Measurements from ENCODE around the gene PPP1R7. TPM values are rescaled to one million over a fixed set of nuclear protein-coding genes. Genes with fewer than 3 reads are reported as not detected.

Gene PPP1R7
- total and polyA plus RNA-seq, 2 of the 4 experiments (the other 2 are of a cell fraction), result 60.8 to 70.0 TPM

DNA sequence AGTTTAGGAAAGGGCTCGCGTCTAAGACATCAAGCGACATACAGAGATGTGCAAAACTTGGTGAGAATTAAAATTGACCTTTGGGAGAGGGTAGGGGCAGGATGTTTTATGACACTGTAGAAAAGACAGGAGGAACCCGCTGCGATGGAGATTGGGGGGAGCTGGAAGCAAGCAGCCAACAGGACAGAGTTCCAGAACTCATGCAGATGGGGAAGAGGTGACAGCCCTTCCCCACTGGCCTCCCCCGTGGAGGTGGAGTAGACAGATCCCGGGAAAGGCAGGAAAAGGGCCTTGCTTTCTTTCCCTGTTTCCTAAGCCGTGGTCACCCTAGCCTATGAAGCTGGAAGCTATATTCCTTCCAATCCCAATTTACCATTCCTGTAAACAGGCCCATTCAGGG lies 77.3 kb downstream of the PPP1R7 start:
- no TSS peak for BruUV-seq (replicated peaks)
- Histone ChIP-seq H3K9me3 (ENCODE audit: control insufficient read depth, insufficient read depth, low read length) (no peaks in the 10 kb centered on the region), H3K4ac (ENCODE audit: low read depth, low read length) (no peak overlapping the region), H3K4me3 (ENCODE audit: insufficient read depth, low read depth, low read length) (no peak overlapping the region), H4K8ac (ENCODE audit: low read depth in 2 of 2, low read length in 2 of 2) (no peak overlapping the region), H2AK5ac (ENCODE audit: low read depth, low read length) (no peak overlapping the region), H3K9me1 (ENCODE audit: insufficient read depth, low read length) (peaks cover 3% of the 10 kb centered on the region; the same call in 1 of the 2 replicates), H2BK120ac (ENCODE audit: low read depth, low read length) (no peak overlapping the region), H3K79me1 (ENCODE audit: low read depth in 1 of 2, low read length in 2 of 2) (peaks cover 21 to 63% of the 10 kb centered on the region in 2 experiments), H2BK5ac (ENCODE audit: low read depth, low read length, poor library complexity, severe bottlenecking) (no peak overlapping the region), H2BK20ac (ENCODE audit: low read depth, low read length) (no peak overlapping the region), H3K23ac (ENCODE audit: low read depth, low read length) (no peak overlapping the region; the same call in 1 of the 2 replicates), H3K9ac (ENCODE audit: low read depth, low read length) (no peak overlapping the region), H2AK9ac (replicated peaks; ENCODE audit: low read depth, low read length, poor library complexity) (no peak overlapping the region), H3K27ac (ENCODE audit: insufficient read depth, low read length) (no peak overlapping the region), H3K36me3 (ENCODE audit: control insufficient read depth, insufficient read depth, low read length) (peaks cover 64% of the 10 kb centered on the region), H4K5ac (ENCODE audit: low read depth, low read length) (no peak overlapping the region), H3K56ac (ENCODE audit: extremely low read depth, insufficient read depth, low read length) (no peak overlapping the region), H2AFZ (replicated peaks; ENCODE audit: low read length, poor library complexity) (no peak overlapping the region), H4K91ac (ENCODE audit: insufficient read depth, low read depth, low read length) (no peak overlapping the region), H3K4me2 (ENCODE audit: low read depth, low read length) (no peak overlapping the region), H3K18ac (ENCODE audit: low read depth, low read length) (no peak overlapping the region), H3K27me3 (ENCODE audit: control insufficient read depth, insufficient read depth, low read length) (no peaks in the 10 kb centered on the region), H3K14ac (replicated peaks; ENCODE audit: low read depth, low read length) (no peak overlapping the region), H3K4me1 (ENCODE audit: control insufficient read depth, insufficient read depth, low read length) (peaks cover 9% of the 10 kb centered on the region; the same call in 1 of the 2 replicates), H4K20me1 (ENCODE audit: insufficient read depth, low read length) (peaks cover 92% of the 10 kb centered on the region), H2BK15ac (ENCODE audit: low read depth, low read length) (no peak overlapping the region)
- WGBS, 2 experiments (ENCODE audit: extremely low coverage in 2 of 2, insufficient read length in 1 of 2), result no CpG with 5 or more reads among the region's 8 CpGs
- in situ Hi-C loops (cut with MboI; ENCODE audit: low sequenced_read_pairs), result no loop called here
- ChIA-PET POLR2A (ENCODE audit: unreplicated experiment) (no interaction called here), CTCF (no interaction called here)
- intact Hi-C loops (cut with micrococcal nuclease), result no loop called here
- dilution Hi-C loops (cut with HindIII; ENCODE audit: low sequenced_read_pairs, unreplicated experiment), result no loop called here
- no peak for DNase-seq
- TF ChIP-seq BHLHE40 (IDR thresholded peaks at IDR 0.05; ENCODE audit: low read depth, low read length) (no peak), CHD1 (IDR thresholded peaks at IDR 0.05; ENCODE audit: low read depth, low read length) (no peak), RCOR1 (IDR thresholded peaks at IDR 0.05; ENCODE audit: insufficient replicate concordance, low read length) (no peak), CEBPB (IDR thresholded peaks at IDR 0.05; ENCODE audit: low read depth, low read length) (no peak), SMC3 (IDR thresholded peaks at IDR 0.05; ENCODE audit: low read depth, low read length) (no peak), NFE2L2 (IDR thresholded peaks at IDR 0.05; ENCODE audit: low read depth, low read length) (no peak), POLR2A (IDR thresholded peaks at IDR 0.05; ENCODE audit: low read depth, low read length) (no peak)
- TF ChIP-seq, protein P1, sequence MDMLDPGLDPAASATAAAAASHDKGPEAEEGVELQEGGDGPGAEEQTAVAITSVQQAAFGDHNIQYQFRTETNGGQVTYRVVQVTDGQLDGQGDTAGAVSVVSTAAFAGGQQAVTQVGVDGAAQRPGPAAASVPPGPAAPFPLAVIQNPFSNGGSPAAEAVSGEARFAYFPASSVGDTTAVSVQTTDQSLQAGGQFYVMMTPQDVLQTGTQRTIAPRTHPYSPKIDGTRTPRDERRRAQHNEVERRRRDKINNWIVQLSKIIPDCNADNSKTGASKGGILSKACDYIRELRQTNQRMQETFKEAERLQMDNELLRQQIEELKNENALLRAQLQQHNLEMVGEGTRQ (IDR thresholded peaks at IDR 0.05; ENCODE audit: low read depth, low read length), result no peak
- TF ChIP-seq, protein P2, sequence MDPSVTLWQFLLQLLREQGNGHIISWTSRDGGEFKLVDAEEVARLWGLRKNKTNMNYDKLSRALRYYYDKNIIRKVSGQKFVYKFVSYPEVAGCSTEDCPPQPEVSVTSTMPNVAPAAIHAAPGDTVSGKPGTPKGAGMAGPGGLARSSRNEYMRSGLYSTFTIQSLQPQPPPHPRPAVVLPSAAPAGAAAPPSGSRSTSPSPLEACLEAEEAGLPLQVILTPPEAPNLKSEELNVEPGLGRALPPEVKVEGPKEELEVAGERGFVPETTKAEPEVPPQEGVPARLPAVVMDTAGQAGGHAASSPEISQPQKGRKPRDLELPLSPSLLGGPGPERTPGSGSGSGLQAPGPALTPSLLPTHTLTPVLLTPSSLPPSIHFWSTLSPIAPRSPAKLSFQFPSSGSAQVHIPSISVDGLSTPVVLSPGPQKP (IDR thresholded peaks at IDR 0.05; ENCODE audit: borderline replicate concordance, low read depth, low read length), result no peak
- ATAC-seq (ENCODE audit: low read depth), result no peak

Data from IMR-90 (cell line).